Liver (tissue), 9 donors: ENCODE results near the gene TAL1. TPM values are rescaled to one million over a fixed set of nuclear protein-coding genes. Genes with fewer than 3 reads are reported as not detected.
A peak's percentile ranks its signal among the peaks of the same experiment; 100 is the strongest.

ENCODE experiments used
- DNase-seq: peaks from one replicate; pipeline ENCODE4 v3.0.0-alpha.2; 2017; ENCODE audit warnings: low spot score
- H3K27ac ChIP-seq, 2 donors: one replicate each; pipeline ENCODE4 v1.7.0; 2013; ENCODE audit warnings: inconsistent platforms in 2 of 2, low read length in 2 of 2, control low read depth in 1 of 2, low read depth in 1 of 2, mild to moderate bottlenecking in 1 of 2
- H3K27me3 ChIP-seq, 4 donors: one replicate each; pipeline versions ENCODE4 v1.6.1 to v1.7.0; 2013; ENCODE audit warnings: low read length in 3 of 4, inconsistent platforms in 1 of 4, mild to moderate bottlenecking in 1 of 4, moderate library complexity in 1 of 4; ENCODE audit not compliant: control insufficient read depth in 4 of 4, insufficient read depth in 4 of 4
- H3K36me3 ChIP-seq, 4 donors: one replicate each; pipeline versions ENCODE4 v1.6.1 to v1.7.0; 2013; ENCODE audit warnings: low read length in 3 of 4, mild to moderate bottlenecking in 3 of 4, low read depth in 1 of 4, moderate library complexity in 1 of 4; ENCODE audit not compliant: control insufficient read depth in 4 of 4, insufficient read depth in 3 of 4
- H3K4me1 ChIP-seq, 4 donors: one replicate each; pipeline versions ENCODE4 v1.6.1 to v1.7.0; 2013; ENCODE audit warnings: low read length in 3 of 4, mild to moderate bottlenecking in 3 of 4, moderate library complexity in 1 of 4; ENCODE audit not compliant: control insufficient read depth in 4 of 4, insufficient read depth in 4 of 4
- H3K4me3 ChIP-seq, 3 donors: one replicate each; pipeline versions ENCODE4 v1.6.1 to v1.7.0; 2013; ENCODE audit warnings: low read length in 3 of 3, control low read depth in 1 of 3, low read depth in 1 of 3, mild to moderate bottlenecking in 1 of 3
- H3K9ac ChIP-seq, 2 donors: one replicate each; pipeline ENCODE4 v1.7.0; 2013; ENCODE audit warnings: low read length in 2 of 2, mild to moderate bottlenecking in 2 of 2, moderate library complexity in 2 of 2, control low read depth in 1 of 2, low read depth in 1 of 2
- H3K9me3 ChIP-seq, 4 donors: one replicate each; pipeline versions ENCODE4 v1.6.1 to v1.7.0; 2013; ENCODE audit warnings: low read length in 3 of 4; ENCODE audit not compliant: control insufficient read depth in 4 of 4
- ATF3 ChIP-seq: IDR thresholded peaks from 2 replicates; pipeline ENCODE4 v1.6.1; 2016; ENCODE audit warnings: antibody characterized with exemption
- FOXA1 ChIP-seq: IDR thresholded peaks from 2 replicates; pipeline ENCODE4 v1.6.1; 2016; ENCODE audit warnings: antibody characterized with exemption
- FOXA2 ChIP-seq: IDR thresholded peaks from 2 replicates; pipeline ENCODE4 v1.6.1; 2016; ENCODE audit warnings: antibody characterized with exemption
- GABPA ChIP-seq, 2 donors: IDR thresholded peaks in 1 of 2; conservative IDR thresholded peaks in 1 of 2; 2 replicates each; pipeline ENCODE4 v1.6.1; 2016; ENCODE audit warnings: antibody characterized with exemption in 2 of 2, mild to moderate bottlenecking in 1 of 2, moderate library complexity in 1 of 2
- HNF4A ChIP-seq, 2 donors: conservative IDR thresholded peaks; 2 replicates each; pipeline ENCODE4 v1.6.1; 2016; ENCODE audit warnings: antibody characterized with exemption in 2 of 2, mild to moderate bottlenecking in 2 of 2
- JUND ChIP-seq, 2 donors: IDR thresholded peaks; 2 replicates each; pipeline ENCODE4 v1.6.1; 2016; ENCODE audit warnings: antibody characterized with exemption in 2 of 2
- NR2F2 ChIP-seq: IDR thresholded peaks from 2 replicates; pipeline ENCODE4 v1.6.1; 2016; ENCODE audit warnings: antibody characterized with exemption
- RAD21 ChIP-seq, 2 donors: IDR thresholded peaks; 2 replicates each; pipeline ENCODE4 v1.6.1; 2016; ENCODE audit warnings: antibody characterized with exemption in 2 of 2, mild to moderate bottlenecking in 2 of 2
- REST ChIP-seq: IDR thresholded peaks from 2 replicates; pipeline ENCODE4 v1.6.1; 2016; ENCODE audit warnings: antibody characterized with exemption, mild to moderate bottlenecking
- RXRA ChIP-seq, 2 donors: IDR thresholded peaks; 2 replicates each; pipeline ENCODE4 v1.6.1; 2017 to 2018; ENCODE audit warnings: antibody characterized with exemption in 2 of 2, mild to moderate bottlenecking in 1 of 2
- SP1 ChIP-seq: IDR thresholded peaks from 2 replicates; pipeline ENCODE4 v1.6.1; 2018; ENCODE audit warnings: antibody characterized with exemption, mild to moderate bottlenecking
- TAF1 ChIP-seq: conservative IDR thresholded peaks from 2 replicates; pipeline ENCODE4 v1.6.1; 2016; ENCODE audit warnings: antibody characterized with exemption, mild to moderate bottlenecking
- YY1 ChIP-seq: IDR thresholded peaks from 2 replicates; pipeline ENCODE4 v1.6.1; 2016; ENCODE audit warnings: antibody characterized with exemption, mild to moderate bottlenecking
- ZBTB33 ChIP-seq: IDR thresholded peaks from 2 replicates; pipeline ENCODE4 v1.6.1; 2016; ENCODE audit warnings: antibody characterized with exemption
- WGBS: extraction: QIAGEN DNeasy Blood & Tissue Kit; methylation state at CpG from one replicate; pipeline ENCODE4 v1.1.7; 2013; 5-methylcytosine and 5-hydroxymethylcytosine counted together
- polyA plus RNA-seq, 2 donors: library from polyadenylated mRNA; stranded (reverse) in 1 of 2; unstranded in 1 of 2; fragments of 200-250 nt in 1 of 2; fragments of >200 nt in 1 of 2; fragmentation: Nextera tagmentation in 1 of 2; extraction: Ambion mirVana in 1 of 2; gene quantifications; one replicate each; pipeline versions ENCODE4 v1.2.1 to v1.2.3, GENCODE V29; 2013 to 2015
- total RNA-seq, 2 donors: library from RNA; depleted of rRNA; stranded (reverse); fragments of >200 nt; gene quantifications; one replicate each; pipeline ENCODE4 v1.2.3, GENCODE V29; 2014
- TF ChIP-seq, protein P1 (sequence below): IDR thresholded peaks from 2 replicates; pipeline ENCODE4 v1.6.1; 2016; ENCODE audit warnings: antibody characterized with exemption
- donor health status: healthy.
- donor health status: healthy.
- donor health status: healthy.
- donor health status: healthy.
- donor health status: healthy.

Gene TAL1
- total and polyA plus RNA-seq, 4 donors, result 0.79 to 184 (median 2.3) TPM

- TF ChIP-seq ZBTB33 (no peak), HNF4A (conservative IDR thresholded peaks at IDR 0.05) (no peak)
Measured at GRCh38 chr1:47191940-47192457, 40.0 kb downstream of the TAL1 start (continued).

DNA sequence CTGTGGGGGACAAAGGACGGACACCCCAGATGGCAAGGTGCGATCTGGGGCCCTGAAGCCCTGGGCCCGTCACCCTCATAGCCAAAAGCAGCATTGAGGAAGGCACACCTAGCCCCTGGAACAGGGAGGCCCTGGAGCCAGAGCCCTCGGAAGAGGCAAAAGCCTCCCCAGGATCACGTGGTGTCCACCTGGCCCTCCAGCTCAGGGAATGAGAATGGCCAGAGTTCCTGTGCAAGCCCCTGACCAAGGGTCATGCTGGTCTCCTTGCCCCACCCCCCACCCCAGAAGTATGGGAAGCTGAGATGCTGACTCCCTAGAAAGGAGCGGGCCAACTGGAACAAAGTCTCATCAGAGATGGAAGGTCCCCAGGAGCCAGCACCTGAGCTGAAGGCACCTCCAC lies 41.2 kb downstream of the TAL1 start:
- Histone ChIP-seq H3K4me1 (peaks cover 0 to 6% (median 3%) of the 10 kb centered on the region in 4 donors), H3K27ac (no peak overlapping the region), H3K4me3 (no peak overlapping the region), H3K36me3 (no peaks in the 10 kb centered on the region), H3K9me3 (no peaks in the 10 kb centered on the region), H3K9ac (no peak overlapping the region), H3K27me3 (no peaks in the 10 kb centered on the region)
- TF ChIP-seq GABPA (IDR thresholded peaks at IDR 0.05 in 1 of 2, conservative IDR thresholded peaks at IDR 0.05 in 1 of 2), result no peak
- TF ChIP-seq FOXA2, result no peak
- no peak for TF ChIP-seq ZBTB33
- TF ChIP-seq RAD21 (IDR thresholded peaks at IDR 0.05), result no peak
- no peak for TF ChIP-seq FOXA1
- TF ChIP-seq YY1, result no peak
- TF ChIP-seq ATF3, result no peak
- TF ChIP-seq, protein P1, sequence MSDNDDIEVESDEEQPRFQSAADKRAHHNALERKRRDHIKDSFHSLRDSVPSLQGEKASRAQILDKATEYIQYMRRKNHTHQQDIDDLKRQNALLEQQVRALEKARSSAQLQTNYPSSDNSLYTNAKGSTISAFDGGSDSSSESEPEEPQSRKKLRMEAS, result no peak
- TF ChIP-seq HNF4A (conservative IDR thresholded peaks at IDR 0.05), result no peak
- TF ChIP-seq REST, result no peak
- no peak for TF ChIP-seq SP1
- TF ChIP-seq NR2F2, result no peak
- no peak for TF ChIP-seq JUND (IDR thresholded peaks at IDR 0.05)
- WGBS, result 96% methylated on average over 6 of the region's 6 CpGs
- DNase-seq, result peak; percentile 35

- Histone ChIP-seq H3K36me3 (no peaks in the 10 kb centered on the region), H3K27ac (no peak overlapping the region), H3K4me3 (no peak overlapping the region), H3K9ac (no peak overlapping the region), H3K4me1 (peaks cover 0 to 6% (median 3%) of the 10 kb centered on the region in 4 donors), H3K27me3 (no peaks in the 10 kb centered on the region), H3K9me3 (no peaks in the 10 kb centered on the region)
- WGBS, result 70% methylated on average over 5 of the region's 5 CpGs
- DNase-seq, result peak; percentile 41
- TF ChIP-seq FOXA2, result no peak
- no peak for TF ChIP-seq RXRA (IDR thresholded peaks at IDR 0.05)
- TF ChIP-seq, protein P1, result no peak
- TF ChIP-seq SP1, result no peak
- TF ChIP-seq ATF3, result no peak
- TF ChIP-seq HNF4A (conservative IDR thresholded peaks at IDR 0.05), result no peak
- TF ChIP-seq JUND (IDR thresholded peaks at IDR 0.05), result no peak
- TF ChIP-seq TAF1, result no peak
- no peak for TF ChIP-seq YY1
- TF ChIP-seq NR2F2, result no peak
- TF ChIP-seq RAD21 (IDR thresholded peaks at IDR 0.05), result no peak
Measured at GRCh38 chr1:47190509-47190855, 41.5 kb downstream of the TAL1 start.
